Thoracic aorta (tissue), 2 donors: ENCODE results near the gene ADAMTS8. TPM values are rescaled to one million over a fixed set of nuclear protein-coding genes. Genes with fewer than 3 reads are reported as not detected.
A peak's percentile ranks its signal among the peaks of the same experiment; 100 is the strongest.

Source experiments
- ATAC-seq: fragments of 150-250 bp; one replicate; pipeline ENCODE4 v1.8.0; 2017; ENCODE audit warnings: low read depth; ENCODE audit not compliant: insufficient number of reproducible peaks, low FRiP score
- DNase-seq: peaks from one replicate; pipeline ENCODE4 v3.0.0-alpha.2; 2020; ENCODE audit warnings: low spot score
- H3K27ac ChIP-seq, 2 donors: fragments of 200-600 bp; sonication (generic); 1 replicate in 1 of 2; 2 replicates in 1 of 2; pipeline ENCODE4 v1.5.1; 2016; ENCODE audit warnings: mild to moderate bottlenecking in 2 of 2, moderate library complexity in 2 of 2
- H3K27me3 ChIP-seq: fragments of 200-600 bp; sonication (generic); replicated peaks from 2 replicates; pipeline ENCODE4 v1.6.0; 2016; ENCODE audit warnings: mild to moderate bottlenecking; ENCODE audit not compliant: insufficient read depth
- H3K36me3 ChIP-seq: fragments of 200-600 bp; sonication (generic); one replicate; pipeline ENCODE4 v1.5.1; 2016
- H3K4me1 ChIP-seq, 2 donors: fragments of 200-600 bp; sonication (generic); 1 replicate in 1 of 2; 2 replicates in 1 of 2; pipeline versions ENCODE4 v1.5.1 to v1.6.0; 2016; ENCODE audit warnings: low read depth in 2 of 2, mild to moderate bottlenecking in 1 of 2; ENCODE audit not compliant: control insufficient read depth in 1 of 2
- H3K4me3 ChIP-seq: fragments of 200-600 bp; sonication (generic); 2 replicates; pipeline ENCODE4 v1.5.1; 2016; ENCODE audit warnings: mild to moderate bottlenecking
- H3K9me3 ChIP-seq: fragments of 200-600 bp; sonication (generic); 2 replicates; pipeline ENCODE4 v1.5.1; 2016
- total RNA-seq, 2 donors: library from RNA; depleted of rRNA; stranded (reverse); fragments of >200 nt; gene quantifications; one replicate each; pipeline versions ENCODE4 v1.1.0 to v1.2.3, GENCODE V29; 2016
- TF ChIP-seq, protein P1 (sequence below): fragments of 200-600 bp; sonication (generic); IDR thresholded peaks from one replicate; pipeline ENCODE4 v1.5.1; 2019; ENCODE audit warnings: antibody characterized with exemption

ADAMTS8 gene
- total RNA-seq, 2 donors from 2014 or later, result 5.3 to 17.6 TPM

DNA sequence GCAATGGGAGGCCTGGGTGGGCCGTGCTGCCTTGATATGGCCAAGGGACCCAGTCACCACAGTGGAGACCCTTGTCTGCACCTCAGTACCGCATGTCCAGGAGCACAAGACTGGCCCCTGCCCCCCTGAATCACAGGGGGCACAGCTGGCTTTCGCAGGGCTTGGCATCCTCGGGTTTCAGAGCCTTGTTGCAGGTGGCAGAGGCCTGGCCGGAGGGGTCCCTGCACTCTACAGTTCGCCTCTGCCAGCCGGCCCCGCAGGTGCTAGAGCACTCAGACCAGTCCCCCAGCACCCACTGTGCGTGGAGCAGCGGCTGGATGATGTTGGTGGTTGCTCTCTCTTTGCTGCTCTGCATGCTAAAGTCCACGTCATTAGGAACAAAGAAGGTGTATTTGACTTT, 23.0 kb downstream of the ADAMTS8 start:
- H3K27me3 ChIP-seq, result no peaks in the 10 kb centered on the region
- DNase-seq, result no peak
- H3K4me1 ChIP-seq, result peaks cover 12 to 54% of the 10 kb centered on the region in 2 donors
- H3K9me3 ChIP-seq, result no peaks in the 10 kb centered on the region
- TF ChIP-seq, protein P1, sequence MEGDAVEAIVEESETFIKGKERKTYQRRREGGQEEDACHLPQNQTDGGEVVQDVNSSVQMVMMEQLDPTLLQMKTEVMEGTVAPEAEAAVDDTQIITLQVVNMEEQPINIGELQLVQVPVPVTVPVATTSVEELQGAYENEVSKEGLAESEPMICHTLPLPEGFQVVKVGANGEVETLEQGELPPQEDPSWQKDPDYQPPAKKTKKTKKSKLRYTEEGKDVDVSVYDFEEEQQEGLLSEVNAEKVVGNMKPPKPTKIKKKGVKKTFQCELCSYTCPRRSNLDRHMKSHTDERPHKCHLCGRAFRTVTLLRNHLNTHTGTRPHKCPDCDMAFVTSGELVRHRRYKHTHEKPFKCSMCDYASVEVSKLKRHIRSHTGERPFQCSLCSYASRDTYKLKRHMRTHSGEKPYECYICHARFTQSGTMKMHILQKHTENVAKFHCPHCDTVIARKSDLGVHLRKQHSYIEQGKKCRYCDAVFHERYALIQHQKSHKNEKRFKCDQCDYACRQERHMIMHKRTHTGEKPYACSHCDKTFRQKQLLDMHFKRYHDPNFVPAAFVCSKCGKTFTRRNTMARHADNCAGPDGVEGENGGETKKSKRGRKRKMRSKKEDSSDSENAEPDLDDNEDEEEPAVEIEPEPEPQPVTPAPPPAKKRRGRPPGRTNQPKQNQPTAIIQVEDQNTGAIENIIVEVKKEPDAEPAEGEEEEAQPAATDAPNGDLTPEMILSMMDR, result no peak
- H3K4me3 ChIP-seq, result no peak overlapping the region
- H3K27ac ChIP-seq, result peak overlapping the region in 1 of 2 donors; percentile 67
- no peak for ATAC-seq
- no peaks in the 10 kb centered on the region for H3K36me3 ChIP-seq

DNA sequence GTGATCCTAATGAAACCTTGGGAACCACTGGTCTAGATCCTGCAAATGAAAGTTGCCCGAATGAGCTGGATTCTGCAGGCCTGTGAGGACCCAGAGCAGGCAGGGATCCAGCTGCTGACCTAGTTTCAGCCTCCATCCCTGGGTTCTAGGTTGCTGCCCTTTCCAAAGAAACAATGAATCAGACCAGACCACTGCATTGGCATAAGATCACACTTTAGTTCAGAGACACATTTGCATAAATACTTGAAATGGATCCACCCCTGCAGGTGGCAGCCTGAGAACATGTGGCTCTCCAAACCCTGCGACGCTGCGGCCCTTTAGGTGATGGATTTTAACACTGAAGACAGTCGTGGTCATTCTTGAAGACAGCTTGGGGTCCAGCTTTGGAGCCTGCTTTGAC, 23.7 kb downstream of the ADAMTS8 start:
- peak overlapping the region; percentile 67 to 79 for H3K27ac ChIP-seq
- peaks cover 16 to 61% of the 10 kb centered on the region in 2 donors for H3K4me1 ChIP-seq

DNA sequence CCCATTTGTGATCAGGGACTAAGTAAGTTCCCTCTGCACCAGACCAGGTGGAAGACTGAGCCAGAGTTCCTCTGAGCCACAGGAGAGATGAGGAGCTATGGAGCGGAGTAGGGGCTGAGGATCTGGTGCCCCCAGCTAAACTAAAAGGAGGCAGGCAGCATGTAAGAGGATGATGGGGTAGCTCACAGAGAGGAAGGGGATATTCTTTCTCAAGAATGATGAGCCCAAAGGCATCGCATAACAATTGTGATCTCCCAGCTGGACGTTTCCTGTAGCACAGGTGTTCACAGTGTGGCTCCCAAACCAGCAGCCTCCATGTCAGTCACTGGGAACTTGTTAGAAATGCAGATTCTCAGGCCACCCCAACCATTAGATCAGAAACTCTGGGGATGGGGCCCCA, 24.4 kb downstream of the ADAMTS8 start:
- TF ChIP-seq, protein P1, result no peak
- no peak for ATAC-seq
- DNase-seq, result no peak
- H3K4me1 ChIP-seq, result peaks cover 16 to 63% of the 10 kb centered on the region in 2 donors
- H3K27me3 ChIP-seq, result no peaks in the 10 kb centered on the region
- no peaks in the 10 kb centered on the region for H3K9me3 ChIP-seq
- peak overlapping the region; percentile 67 to 79 for H3K27ac ChIP-seq
- H3K36me3 ChIP-seq, result no peaks in the 10 kb centered on the region
- no peak overlapping the region for H3K4me3 ChIP-seq

More for the DNA sequence above, 23.7 kb downstream of the ADAMTS8 start:
- no peak for DNase-seq
- Histone ChIP-seq H3K36me3 (no peaks in the 10 kb centered on the region), H3K9me3 (no peaks in the 10 kb centered on the region), H3K4me3 (no peak overlapping the region), H3K27me3 (no peaks in the 10 kb centered on the region)
- ATAC-seq, result no peak
- TF ChIP-seq, protein P1, result no peak

DNA sequence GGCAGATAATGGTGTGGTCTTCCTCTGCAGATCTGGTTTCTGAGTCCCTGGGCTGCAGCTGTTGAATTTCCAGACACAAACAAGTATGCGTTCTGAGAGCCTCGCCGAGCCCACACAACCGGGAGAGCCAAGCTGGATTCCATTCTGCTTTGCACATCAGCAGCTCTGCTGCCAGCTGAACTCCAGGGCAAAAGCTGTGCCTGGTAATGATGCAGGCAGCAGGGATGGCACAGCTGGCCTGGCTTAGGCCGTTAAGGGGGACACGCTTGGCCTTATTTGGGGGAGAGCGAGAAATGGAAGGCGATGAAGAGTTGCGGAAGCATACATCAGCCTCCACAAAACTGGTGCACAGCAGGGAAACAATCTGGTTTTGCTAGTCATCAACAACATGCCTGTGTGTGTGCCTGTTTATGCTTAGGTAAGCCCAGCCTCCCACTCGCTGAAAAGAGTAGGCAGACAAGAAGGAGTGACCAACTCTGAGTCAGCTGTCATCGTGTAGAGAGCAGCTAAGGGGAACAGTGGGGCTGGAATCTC, 25.1 kb downstream of the ADAMTS8 start:
- no peaks in the 10 kb centered on the region for H3K36me3 ChIP-seq
- no peaks in the 10 kb centered on the region for H3K27me3 ChIP-seq
- no peak overlapping the region for H3K4me3 ChIP-seq
- TF ChIP-seq, protein P1, result no peak
- peak overlapping the region; percentile 67 to 79 for H3K27ac ChIP-seq
- ATAC-seq (peak; percentile 64), DNase-seq (peak; percentile 63)
- H3K9me3 ChIP-seq, result no peaks in the 10 kb centered on the region
- peaks cover 16 to 61% of the 10 kb centered on the region in 2 donors for H3K4me1 ChIP-seq

DNA sequence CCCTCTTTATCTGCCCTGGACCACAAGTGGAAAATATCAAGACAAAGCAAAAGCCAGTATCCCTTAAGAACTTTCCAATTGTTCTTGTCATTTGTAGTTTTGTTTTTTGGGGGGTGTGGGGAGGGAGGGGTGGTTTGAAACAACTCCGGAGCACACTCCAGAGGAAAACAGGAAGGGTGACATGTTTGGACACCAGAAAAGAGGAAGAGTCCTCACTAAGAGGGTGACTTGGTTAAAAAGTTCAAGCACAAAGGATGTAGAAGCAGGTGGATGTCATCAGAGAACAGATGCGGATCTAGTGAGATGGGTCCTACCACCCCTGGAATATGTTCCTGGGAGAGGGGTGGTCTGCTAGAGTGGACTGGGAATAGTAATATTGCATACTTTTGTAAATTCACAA, 25.8 kb downstream of the ADAMTS8 start:
- H3K36me3 ChIP-seq, result no peaks in the 10 kb centered on the region
- peak overlapping the region; percentile 67 to 79 for H3K27ac ChIP-seq
- TF ChIP-seq, protein P1, result no peak
- H3K4me3 ChIP-seq, result no peak overlapping the region
- H3K27me3 ChIP-seq, result no peaks in the 10 kb centered on the region
- no peak for DNase-seq
- H3K9me3 ChIP-seq, result no peaks in the 10 kb centered on the region
- no peak for ATAC-seq
- peaks cover 16 to 53% of the 10 kb centered on the region in 2 donors for H3K4me1 ChIP-seq
